ENCODE measurements around the gene PTTG1IP.

DNA sequence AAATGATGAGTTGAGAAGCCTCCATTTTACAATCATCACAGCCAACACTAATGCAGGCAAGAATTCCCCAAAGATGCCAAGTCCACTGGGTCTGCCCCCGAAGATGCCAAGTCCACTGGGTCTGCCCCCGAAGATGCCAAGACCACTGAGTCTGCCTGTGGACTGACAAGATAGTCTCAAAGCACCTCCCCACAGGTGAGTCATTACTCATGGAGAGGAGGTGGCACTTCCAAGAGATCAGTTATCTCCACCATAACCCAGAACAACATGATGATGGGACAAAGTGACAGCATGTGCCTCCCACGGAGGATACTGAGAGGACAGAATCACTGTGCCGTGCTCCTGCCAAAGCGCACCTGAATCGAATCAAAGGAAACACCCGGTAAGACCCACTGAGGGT, 4.8 kb downstream of the PTTG1IP start:
- TF ChIP-seq POLR2A (IDR thresholded peaks at IDR 0.05; ENCODE audit: extremely low read depth, insufficient read length): no peak
- TF ChIP-seq, protein P1, sequence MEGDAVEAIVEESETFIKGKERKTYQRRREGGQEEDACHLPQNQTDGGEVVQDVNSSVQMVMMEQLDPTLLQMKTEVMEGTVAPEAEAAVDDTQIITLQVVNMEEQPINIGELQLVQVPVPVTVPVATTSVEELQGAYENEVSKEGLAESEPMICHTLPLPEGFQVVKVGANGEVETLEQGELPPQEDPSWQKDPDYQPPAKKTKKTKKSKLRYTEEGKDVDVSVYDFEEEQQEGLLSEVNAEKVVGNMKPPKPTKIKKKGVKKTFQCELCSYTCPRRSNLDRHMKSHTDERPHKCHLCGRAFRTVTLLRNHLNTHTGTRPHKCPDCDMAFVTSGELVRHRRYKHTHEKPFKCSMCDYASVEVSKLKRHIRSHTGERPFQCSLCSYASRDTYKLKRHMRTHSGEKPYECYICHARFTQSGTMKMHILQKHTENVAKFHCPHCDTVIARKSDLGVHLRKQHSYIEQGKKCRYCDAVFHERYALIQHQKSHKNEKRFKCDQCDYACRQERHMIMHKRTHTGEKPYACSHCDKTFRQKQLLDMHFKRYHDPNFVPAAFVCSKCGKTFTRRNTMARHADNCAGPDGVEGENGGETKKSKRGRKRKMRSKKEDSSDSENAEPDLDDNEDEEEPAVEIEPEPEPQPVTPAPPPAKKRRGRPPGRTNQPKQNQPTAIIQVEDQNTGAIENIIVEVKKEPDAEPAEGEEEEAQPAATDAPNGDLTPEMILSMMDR (IDR thresholded peaks at IDR 0.05; ENCODE audit: low read depth, low read length): no peak
- TF ChIP-seq, protein P2, sequence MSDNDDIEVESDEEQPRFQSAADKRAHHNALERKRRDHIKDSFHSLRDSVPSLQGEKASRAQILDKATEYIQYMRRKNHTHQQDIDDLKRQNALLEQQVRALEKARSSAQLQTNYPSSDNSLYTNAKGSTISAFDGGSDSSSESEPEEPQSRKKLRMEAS (IDR thresholded peaks at IDR 0.05; ENCODE audit: low read depth, low read length): no peak
